Endometrial microvascular endothelial cells (primary cell): ENCODE results near the gene ADAT3. TPM values are rescaled to one million over a fixed set of nuclear protein-coding genes. Genes with fewer than 3 reads are reported as not detected.

Source experiments
- in situ Hi-C: cut with HindIII; loops from 2 replicates; pipeline ENCODE4 v1.10.0; 2017; ENCODE audit warnings: low sequenced_read_pairs, low pct_unique_long_range_greater_than_20kb; ENCODE audit errors: inconsistent ontology term
- total RNA-seq: library from RNA; depleted of rRNA; stranded (reverse); fragments of >200 nt; gene quantifications from one replicate; pipeline ENCODE4 v1.2.3, GENCODE V29; 2015; ENCODE audit errors: inconsistent ontology term

ADAT3 gene
- total RNA-seq, 1 donor from 2014 or later: 15.5 TPM

GRCh38 chr19:1929021-1929742 lies 24.0 kb downstream of the ADAT3 start:
- in situ Hi-C loops: no loop called here

GRCh38 chr19:1931445-1931844 lies 26.2 kb downstream of the ADAT3 start:
- in situ Hi-C loops: no loop called here

- in situ Hi-C loops: no loop called here
Measured at GRCh38 chr19:1932395-1932794, 27.2 kb downstream of the ADAT3 start.

- in situ Hi-C loops: no loop called here
Measured at GRCh38 chr19:1933244-1933643, 28.0 kb downstream of the ADAT3 start.

GRCh38 chr19:1933942-1934341 lies 28.7 kb downstream of the ADAT3 start:
- in situ Hi-C loops: no loop called here

- in situ Hi-C loops: no loop called here
Measured at GRCh38 chr19:1935484-1936208, 30.4 kb downstream of the ADAT3 start.

GRCh38 chr19:1936430-1936829 lies 31.2 kb downstream of the ADAT3 start:
- in situ Hi-C loops: no loop called here

- in situ Hi-C loops: no loop called here
Measured at GRCh38 chr19:1936916-1937610, 31.9 kb downstream of the ADAT3 start.

GRCh38 chr19:1938071-1938470 lies 32.9 kb downstream of the ADAT3 start:
- in situ Hi-C loops: no loop called here

- in situ Hi-C loops: no loop called here
Measured at GRCh38 chr19:1941146-1942077, 36.2 kb downstream of the ADAT3 start, which contains the start of gene CSNK1G2. TSS of gene CSNK1G2 (plus strand) at chr19:1941172. CDS start at chr19:1969773, 28,601 bp downstream.

- in situ Hi-C loops: no loop called here
Measured at GRCh38 chr19:1942078-1942933, 37.1 kb downstream of the ADAT3 start.

- in situ Hi-C loops: no loop called here
Measured at GRCh38 chr19:1942934-1943555, 37.8 kb downstream of the ADAT3 start.

- in situ Hi-C loops: no loop called here
Measured at GRCh38 chr19:1943661-1944087, 38.5 kb downstream of the ADAT3 start.

- in situ Hi-C loops: no loop called here
Measured at GRCh38 chr19:1944088-1944915, 39.1 kb downstream of the ADAT3 start.

- in situ Hi-C loops: no loop called here
Measured at GRCh38 chr19:1944916-1945561, 39.8 kb downstream of the ADAT3 start.

- in situ Hi-C loops: no loop called here
Measured at GRCh38 chr19:1945899-1946298, 40.7 kb downstream of the ADAT3 start.
